CD4-positive, CD25-positive, alpha-beta regulatory T cell (primary cell): ENCODE results near the gene UBE2D3. TPM values are rescaled to one million over a fixed set of nuclear protein-coding genes. Genes with fewer than 3 reads are reported as not detected.
A peak's percentile ranks its signal among the peaks of the same experiment; 100 is the strongest.

ENCODE experiments used
- ATAC-seq, 2 donors: fragments of 150-1000 bp; cut with Tn5 transposase; one replicate each; pipeline ENCODE4 v1.10.0; 2021; ENCODE audit warnings: low read depth in 2 of 2, moderate number of reproducible peaks in 2 of 2, moderate library complexity in 1 of 2
- DNase-seq, 3 donors: peaks; one replicate each; pipeline versions ENCODE4 v3.0.0 to v3.0.0-alpha.2; 2012 to 2022; ENCODE audit warnings: mixed read lengths in 1 of 3
- H3K27ac ChIP-seq: one replicate; pipeline ENCODE4 v1.7.0; 2013; ENCODE audit warnings: mild to moderate bottlenecking, low read length; ENCODE audit not compliant: insufficient read depth, poor library complexity, severe bottlenecking
- H3K27me3 ChIP-seq: one replicate; pipeline ENCODE4 v1.7.0; 2013; ENCODE audit warnings: low read length; ENCODE audit not compliant: control insufficient read depth, insufficient read depth
- H3K36me3 ChIP-seq: one replicate; pipeline ENCODE4 v1.7.0; 2013; ENCODE audit warnings: mild to moderate bottlenecking, low read length, moderate library complexity; ENCODE audit not compliant: control insufficient read depth, insufficient read depth
- H3K4me1 ChIP-seq: 2 replicates; pipeline ENCODE4 v1.7.0; 2013; ENCODE audit warnings: mild to moderate bottlenecking, low read length; ENCODE audit not compliant: insufficient read depth, control insufficient read depth, poor library complexity, severe bottlenecking
- H3K4me3 ChIP-seq: one replicate; pipeline ENCODE4 v1.7.0; 2013; ENCODE audit warnings: low read depth, mild to moderate bottlenecking, low read length, moderate library complexity
- H3K9me3 ChIP-seq, 2 experiments: 1 replicate in 1 of 2; 2 replicates in 1 of 2; pipeline ENCODE4 v1.7.0; 2013; ENCODE audit warnings: low read length in 2 of 2, mild to moderate bottlenecking in 1 of 2, moderate library complexity in 1 of 2; ENCODE audit not compliant: control insufficient read depth in 2 of 2
- H3K27ac Mint-ChIP-seq, 3 donors: one replicate each; pipeline ENCODE4 v1.8.0; 2020 to 2022; ENCODE audit warnings: mild to moderate bottlenecking in 3 of 3, mixed read lengths in 3 of 3, moderate library complexity in 2 of 3
- H3K27me3 Mint-ChIP-seq: one replicate; pipeline ENCODE4 v1.8.0; 2022; ENCODE audit warnings: mild to moderate bottlenecking, mixed read lengths
- H3K36me3 Mint-ChIP-seq: one replicate; pipeline ENCODE4 v1.8.0; 2020; ENCODE audit warnings: mixed read lengths
- H3K4me1 Mint-ChIP-seq, 4 donors: one replicate each; pipeline ENCODE4 v1.8.0; 2020 to 2022; ENCODE audit warnings: mixed read lengths in 4 of 4, mild to moderate bottlenecking in 1 of 4
- H3K4me3 Mint-ChIP-seq, 4 donors: one replicate each; pipeline ENCODE4 v1.8.0; 2020 to 2022; ENCODE audit warnings: mild to moderate bottlenecking in 4 of 4, mixed read lengths in 4 of 4, moderate library complexity in 3 of 4
- H3K9me3 Mint-ChIP-seq, 7 donors: one replicate each; pipeline ENCODE4 v1.8.0; 2020 to 2022; ENCODE audit warnings: mixed read lengths in 7 of 7, mild to moderate bottlenecking in 3 of 7, moderate library complexity in 2 of 7
- polyA plus RNA-seq, 4 donors: library from polyadenylated mRNA; unstranded; fragments of 300-500 nt; fragmentation: Illumina TruSeq; gene quantifications; one replicate each; pipeline ENCODE4 v1.2.3, GENCODE V29; 2021
- total RNA-seq: library from RNA; stranded (reverse); gene quantifications from one replicate; pipeline ENCODE4 v1.2.3, GENCODE V29; 2022

UBE2D3 gene
- 587 TPM for total RNA-seq
- polyA plus RNA-seq, result 100 to 1,000 TPM; 452 to 502 (median 479) TPM

GRCh38 chr4:102826890-102827673, at the start of gene UBE2D3:
Gene UBE2D3 (minus strand): TSS chr4:102827551. CDS start chr4:102826508, 1,043 bp downstream.
- Histone ChIP-seq H3K4me1 (peaks cover 26% of the 10 kb centered on the region), H3K4me3 (peak within 1 kb of the TSS; percentile 100), H3K36me3 (peaks cover 10% of the 10 kb centered on the region), H3K27ac (peak within 1 kb of the TSS; percentile 100), H3K9me3 (no peaks in the 10 kb centered on the region), H3K27me3 (no peaks in the 10 kb centered on the region)
- peak; percentile 89 to 98 (median 96) for DNase-seq
- Mint-ChIP-seq H3K9me3 (no peaks in the 10 kb centered on the region), H3K4me3 (no peak within 1 kb of the TSS), H3K4me1 (peaks cover 8 to 36% (median 33%) of the 10 kb centered on the region in 4 donors), H3K27ac (no peak within 1 kb of the TSS), H3K36me3 (peaks cover 6% of the 10 kb centered on the region), H3K27me3 (no peaks in the 10 kb centered on the region)
- ATAC-seq, result peak; percentile 46 to 49

- Mint-ChIP-seq H3K9me3 (peaks cover 0 to 5% (median 0%) of the 10 kb centered on the region in 7 donors), H3K4me1 (peaks cover 27 to 60% (median 40%) of the 10 kb centered on the region in 4 donors), H3K27ac (peak overlapping the region in 2 of 3 donors; percentile 8 to 100), H3K36me3 (peaks cover 35% of the 10 kb centered on the region), H3K27me3 (no peaks in the 10 kb centered on the region), H3K4me3 (peak overlapping the region in 1 of 4 donors; percentile 1)
- peak overlapping the region; percentile 98 for H3K27ac ChIP-seq
- peaks cover 8% of the 10 kb centered on the region for H3K36me3 ChIP-seq
- H3K4me1 ChIP-seq, result peaks cover 40% of the 10 kb centered on the region
- H3K4me3 ChIP-seq, result peak overlapping the region; percentile 33
- H3K27me3 ChIP-seq, result no peaks in the 10 kb centered on the region
- H3K9me3 ChIP-seq, result peaks cover 0 to under 1% of the 10 kb centered on the region in 2 experiments
- no peak for ATAC-seq
- peak in 1 of 3 donors; percentile 49 for DNase-seq
Measured at GRCh38 chr4:102871772-102872171, 44.4 kb upstream of the UBE2D3 start.

- DNase-seq, result no peak
Measured at GRCh38 chr4:102869569-102870197, 42.3 kb upstream of the UBE2D3 start.

DNA sequence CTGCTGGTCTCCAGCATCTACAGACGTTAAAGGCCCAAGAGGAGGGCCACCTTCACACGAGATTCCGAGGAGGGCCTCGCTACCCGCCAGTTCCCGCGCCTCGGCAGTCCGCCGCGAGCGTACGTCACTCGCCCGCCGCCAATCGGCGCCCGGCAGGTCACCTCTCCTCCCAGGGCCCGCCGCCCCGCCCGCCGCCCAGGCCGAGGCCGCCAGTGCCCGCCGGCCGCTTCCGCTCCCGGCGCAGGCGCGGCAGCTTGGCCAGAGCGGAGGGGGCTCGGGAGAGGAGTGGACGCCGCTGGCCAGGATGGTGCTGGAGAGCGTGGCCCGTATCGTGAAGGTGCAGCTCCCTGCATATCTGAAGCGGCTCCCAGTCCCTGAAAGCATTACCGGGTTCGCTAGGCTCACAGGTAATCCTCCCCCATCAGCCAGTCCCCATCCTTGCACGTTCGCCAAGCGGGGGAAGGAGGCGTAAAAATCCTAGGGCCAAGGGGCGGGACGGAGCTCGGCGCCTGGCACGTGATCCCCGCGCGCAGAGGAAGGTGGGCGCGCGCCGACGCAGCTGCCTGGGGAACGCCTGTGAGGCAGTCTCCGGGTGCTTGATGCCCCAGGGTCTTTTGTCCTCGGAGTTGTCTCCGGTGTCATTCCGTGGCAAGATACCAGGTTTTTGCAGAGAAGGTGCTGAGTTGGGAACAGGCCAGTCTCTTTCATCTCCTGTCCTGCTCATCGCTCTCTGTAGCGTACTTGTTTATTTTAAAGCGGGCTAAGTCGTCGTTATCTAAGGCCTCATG, 41.6 kb upstream of the UBE2D3 start, which contains the start of gene CISD2:
TSS of gene CISD2 (plus strand) at position 212 of the 788 bp plus-strand sequence. CDS start at position 305, 93 bp downstream.
- no peaks in the 10 kb centered on the region for H3K27me3 ChIP-seq
- H3K27ac ChIP-seq, result peak within 1 kb of the TSS; percentile 98
- Mint-ChIP-seq H3K4me3 (peak within 1 kb of the TSS; percentile 93 to 98 (median 98)), H3K36me3 (peaks cover 12% of the 10 kb centered on the region), H3K4me1 (peaks cover 49 to 80% (median 53%) of the 10 kb centered on the region in 4 donors), H3K27me3 (no peaks in the 10 kb centered on the region), H3K9me3 (no peaks in the 10 kb centered on the region), H3K27ac (peak within 1 kb of the TSS; percentile 99 to 100 (median 99))
- H3K9me3 ChIP-seq, result no peaks in the 10 kb centered on the region
- ATAC-seq (peak; percentile 83 to 84), DNase-seq (peak; percentile 84 to 97 (median 90))
- H3K36me3 ChIP-seq, result no peaks in the 10 kb centered on the region
- peaks cover 45% of the 10 kb centered on the region for H3K4me1 ChIP-seq
- H3K4me3 ChIP-seq, result peak within 1 kb of the TSS; percentile 94

More at GRCh38 chr4:102869569-102870197, 42.3 kb upstream of the UBE2D3 start:
- H3K9me3 ChIP-seq, result no peaks in the 10 kb centered on the region
- H3K36me3 Mint-ChIP-seq, result peaks cover 15% of the 10 kb centered on the region
- H3K4me1 ChIP-seq, result peaks cover 40% of the 10 kb centered on the region
- H3K27ac Mint-ChIP-seq, result peak overlapping the region; percentile 97 to 100 (median 99)
- H3K4me3 Mint-ChIP-seq, result peak overlapping the region; percentile 93 to 98 (median 98)
- H3K9me3 Mint-ChIP-seq, result no peaks in the 10 kb centered on the region
- no peaks in the 10 kb centered on the region for H3K36me3 ChIP-seq
- H3K4me1 Mint-ChIP-seq, result peaks cover 42 to 75% (median 51%) of the 10 kb centered on the region in 4 donors
- no peaks in the 10 kb centered on the region for H3K27me3 ChIP-seq
- ATAC-seq, result peak in 1 of 2 donors; percentile 25
- peak overlapping the region; percentile 98 for H3K27ac ChIP-seq
- H3K4me3 ChIP-seq, result peak overlapping the region; percentile 94
- no peaks in the 10 kb centered on the region for H3K27me3 Mint-ChIP-seq

DNA sequence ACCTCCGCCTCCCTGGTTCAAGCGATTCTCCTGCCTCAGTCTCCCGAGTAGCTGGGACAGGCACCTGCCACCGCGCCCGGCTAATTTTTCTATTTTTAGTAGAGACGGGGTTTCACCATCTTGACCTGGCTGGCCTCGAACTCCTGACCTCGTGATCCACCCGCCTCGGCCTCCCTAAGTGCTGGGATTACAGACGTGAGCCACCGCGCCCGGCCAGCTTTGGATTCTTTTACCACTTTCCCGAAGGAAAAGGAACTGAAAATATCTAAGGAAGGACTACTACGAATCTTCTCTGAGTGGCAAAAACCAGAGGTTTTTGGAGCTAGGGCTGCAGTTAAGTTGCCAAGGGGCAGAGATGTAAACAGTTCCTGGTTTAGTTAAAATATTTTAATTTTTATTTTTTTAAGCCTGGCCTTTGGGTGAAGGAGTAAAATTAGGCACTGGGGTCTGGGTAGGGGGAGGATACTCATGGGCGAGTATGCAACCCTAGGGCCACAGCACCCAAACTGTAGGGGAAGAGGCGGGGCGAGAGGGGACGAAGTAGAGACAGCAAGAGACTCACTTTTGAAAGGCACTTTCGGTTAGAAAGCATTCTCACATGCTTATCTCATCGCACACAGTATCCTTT, 40.9 kb upstream of the UBE2D3 start:
- peaks cover 47 to 77% (median 54%) of the 10 kb centered on the region in 4 donors for H3K4me1 Mint-ChIP-seq

GRCh38 chr4:102867278-102868152, 40.2 kb upstream of the UBE2D3 start:
- no peaks in the 10 kb centered on the region for H3K27me3 ChIP-seq
- peak overlapping the region; percentile 93 for H3K4me3 ChIP-seq
- Mint-ChIP-seq H3K4me3 (peak overlapping the region; percentile 93 to 98 (median 98)), H3K36me3 (no peaks in the 10 kb centered on the region), H3K9me3 (no peaks in the 10 kb centered on the region), H3K27me3 (no peaks in the 10 kb centered on the region), H3K27ac (peak overlapping the region; percentile 98 to 100 (median 99)), H3K4me1 (peaks cover 44 to 71% (median 52%) of the 10 kb centered on the region in 4 donors)
- no peak for DNase-seq
- no peaks in the 10 kb centered on the region for H3K9me3 ChIP-seq
- peak overlapping the region; percentile 98 for H3K27ac ChIP-seq
- H3K4me1 ChIP-seq, result peaks cover 45% of the 10 kb centered on the region
- no peak for ATAC-seq
- no peaks in the 10 kb centered on the region for H3K36me3 ChIP-seq

More for the DNA sequence above, 40.9 kb upstream of the UBE2D3 start:
- Mint-ChIP-seq H3K27me3 (no peaks in the 10 kb centered on the region), H3K27ac (peak overlapping the region; percentile 98 to 100 (median 99)), H3K36me3 (peaks cover 6% of the 10 kb centered on the region), H3K4me3 (peak overlapping the region; percentile 93 to 98 (median 98)), H3K9me3 (no peaks in the 10 kb centered on the region)
- H3K36me3 ChIP-seq, result no peaks in the 10 kb centered on the region
- no peaks in the 10 kb centered on the region for H3K9me3 ChIP-seq
- H3K27me3 ChIP-seq, result no peaks in the 10 kb centered on the region
- H3K4me1 ChIP-seq, result peaks cover 45% of the 10 kb centered on the region
- DNase-seq (no peak), ATAC-seq (no peak)
- peak overlapping the region; percentile 98 for H3K27ac ChIP-seq
- peak overlapping the region; percentile 93 for H3K4me3 ChIP-seq
